ENCODE results near the gene UPF3B.

- TF ChIP-seq, protein P1, sequence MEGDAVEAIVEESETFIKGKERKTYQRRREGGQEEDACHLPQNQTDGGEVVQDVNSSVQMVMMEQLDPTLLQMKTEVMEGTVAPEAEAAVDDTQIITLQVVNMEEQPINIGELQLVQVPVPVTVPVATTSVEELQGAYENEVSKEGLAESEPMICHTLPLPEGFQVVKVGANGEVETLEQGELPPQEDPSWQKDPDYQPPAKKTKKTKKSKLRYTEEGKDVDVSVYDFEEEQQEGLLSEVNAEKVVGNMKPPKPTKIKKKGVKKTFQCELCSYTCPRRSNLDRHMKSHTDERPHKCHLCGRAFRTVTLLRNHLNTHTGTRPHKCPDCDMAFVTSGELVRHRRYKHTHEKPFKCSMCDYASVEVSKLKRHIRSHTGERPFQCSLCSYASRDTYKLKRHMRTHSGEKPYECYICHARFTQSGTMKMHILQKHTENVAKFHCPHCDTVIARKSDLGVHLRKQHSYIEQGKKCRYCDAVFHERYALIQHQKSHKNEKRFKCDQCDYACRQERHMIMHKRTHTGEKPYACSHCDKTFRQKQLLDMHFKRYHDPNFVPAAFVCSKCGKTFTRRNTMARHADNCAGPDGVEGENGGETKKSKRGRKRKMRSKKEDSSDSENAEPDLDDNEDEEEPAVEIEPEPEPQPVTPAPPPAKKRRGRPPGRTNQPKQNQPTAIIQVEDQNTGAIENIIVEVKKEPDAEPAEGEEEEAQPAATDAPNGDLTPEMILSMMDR (IDR thresholded peaks at IDR 0.05) = no peak
- no peak for TF ChIP-seq POLR2A (IDR thresholded peaks at IDR 0.05)
- no peak for TF ChIP-seq EP300 (IDR thresholded peaks at IDR 0.05)
Measured at GRCh38 chrX:119790977-119791436, 61.8 kb downstream of the UPF3B start.
